HEK293T (cell line): ENCODE data around the gene CSK.

Source experiments
- BHLHE40 ChIP-seq: fragments of 450-650 bp; IDR thresholded peaks from 2 replicates; pipeline ENCODE4 v1.6.1; 2016; ENCODE audit warnings: mild to moderate bottlenecking, moderate library complexity, borderline replicate concordance
- CTBP1 ChIP-seq: fragments of 450-650 bp; IDR thresholded peaks from 2 replicates; pipeline ENCODE4 v1.6.1; 2016; ENCODE audit warnings: borderline replicate concordance
- ELF4 ChIP-seq: fragments of 450-650 bp; IDR thresholded peaks from 2 replicates; pipeline ENCODE4 v1.6.1; 2017; ENCODE audit warnings: antibody characterized with exemption
- FOXM1 ChIP-seq: fragments of 450-650 bp; IDR thresholded peaks from 2 replicates; pipeline ENCODE4 v1.6.1; 2017; ENCODE audit warnings: mild to moderate bottlenecking, borderline replicate concordance
- SP1 ChIP-seq: fragments of 450-650 bp; IDR thresholded peaks from 2 replicates; pipeline ENCODE4 v1.6.1; 2017

DNA sequence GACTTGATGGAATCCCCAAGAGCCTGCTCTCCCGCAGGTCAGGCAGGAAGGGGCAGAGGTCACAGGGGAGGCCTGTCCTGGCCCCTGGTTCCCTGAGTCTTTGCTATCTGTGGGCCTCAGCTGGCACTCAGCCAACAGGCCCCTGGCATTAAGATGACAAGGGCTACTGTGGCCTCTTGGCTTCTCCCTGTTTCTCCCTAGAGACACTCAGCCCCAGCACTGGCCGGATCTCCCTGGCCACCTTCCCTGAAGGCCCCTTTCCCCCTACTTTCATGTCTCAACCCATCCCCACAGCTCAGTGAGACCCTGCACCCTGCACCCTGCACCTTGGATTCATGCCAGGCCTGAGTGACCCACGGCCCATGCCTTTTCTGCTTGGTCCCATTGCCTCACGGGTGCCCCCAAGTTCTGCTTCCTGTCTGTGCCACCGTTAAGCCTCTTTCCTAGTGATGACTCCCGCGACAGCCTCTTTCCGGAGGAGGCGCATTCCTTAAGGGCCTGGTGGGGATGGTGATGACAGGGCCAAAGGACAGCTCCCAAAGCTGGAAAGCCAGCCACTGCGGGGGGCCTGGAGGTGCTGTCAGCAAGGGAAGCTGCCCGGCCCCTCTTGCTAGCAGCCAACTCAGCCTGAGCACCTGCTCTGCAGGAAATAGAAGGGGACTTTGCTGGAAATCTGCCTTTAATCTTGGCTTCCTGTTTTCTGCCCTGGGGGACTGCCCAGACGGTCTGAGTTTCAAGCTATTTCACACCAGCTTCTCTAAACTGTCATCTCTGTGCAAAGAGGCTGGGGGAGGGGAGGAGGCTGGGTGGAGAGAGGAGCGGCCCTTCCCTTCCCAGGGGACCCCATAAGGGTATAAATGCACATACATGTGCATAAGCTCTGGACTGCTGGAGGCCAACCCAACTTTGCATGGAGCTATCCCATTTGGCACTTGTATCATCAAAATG lies 4.8 kb upstream of the CSK start:
- TF ChIP-seq ELF4 = no peak
- no peak for TF ChIP-seq SP1
- TF ChIP-seq BHLHE40 = no peak
- TF ChIP-seq CTBP1 = no peak
- TF ChIP-seq FOXM1 = no peak
